Muscle of arm (tissue), 12 donors: ENCODE results near the gene SKI. TPM values are rescaled to one million over a fixed set of nuclear protein-coding genes. Genes with fewer than 3 reads are reported as not detected.

Experiments
- polyA plus RNA-seq, 12 donors: library from polyadenylated mRNA; unstranded; fragments of 120-200 nt; gene quantifications; one replicate each; pipeline ENCODE4 v1.2.1, GENCODE V29; 2013; ENCODE audit not compliant: insufficient read length in 12 of 12

The SKI gene
- polyA plus RNA-seq, 12 donors = 44.3 to 88.0 (median 55.0) TPM; not detected in 1

Other genes with a start within 250 kb of the SKI start
- under 1 TPM in 10 of 12 donors, not detected in 2; 0.07 to 0.74 (median 0.24) TPM for gene CFAP74, start 224.5 kb upstream of the SKI start, polyA plus RNA-seq
- gene GABRD, start 209.0 kb upstream of the SKI start, polyA plus RNA-seq = 1 to 10 TPM in 3 of 12 donors, under 1 TPM in 7, not detected in 2; 0.33 to 3.4 (median 0.78) TPM
- 10 to 100 TPM in 1 of 12 donors, 1 to 10 TPM in 10, not detected in 1; 4.2 to 15.0 (median 6.3) TPM for gene PRKCZ, start 177.9 kb upstream of the SKI start, polyA plus RNA-seq
- gene FAAP20, start 33.5 kb upstream of the SKI start, polyA plus RNA-seq = 10 to 100 TPM in 11 of 12 donors, not detected in 1; 21.5 to 81.7 (median 26.8) TPM
- gene MORN1, start 163.2 kb downstream of the SKI start, polyA plus RNA-seq = 1 to 10 TPM in 11 of 12 donors, not detected in 1; 4.4 to 9.4 (median 5.7) TPM
- gene RER1, start 163.5 kb downstream of the SKI start, polyA plus RNA-seq = 100 to 1,000 TPM in 1 of 12 donors, 10 to 100 TPM in 10, not detected in 1; 69.7 to 174 (median 84.7) TPM
- gene PEX10, start 184.2 kb downstream of the SKI start, polyA plus RNA-seq = 10 to 100 TPM in 11 of 12 donors, not detected in 1; 13.1 to 28.0 (median 16.6) TPM
- gene PLCH2, start 248.0 kb downstream of the SKI start, polyA plus RNA-seq = 10 to 100 TPM in 1 of 12 donors, 1 to 10 TPM in 2, under 1 TPM in 7, not detected in 2; 0.33 to 16.6 (median 0.83) TPM